HFFc6 (cell line): Measurements from ENCODE around the gene RBKS. TPM values are rescaled to one million over a fixed set of nuclear protein-coding genes. Genes with fewer than 3 reads are reported as not detected.

Source experiments
- DNase-seq: peaks from one replicate; pipeline ENCODE4 v3.0.0-alpha.2; 2018
- H3K27ac Mint-ChIP-seq: 2 replicates; pipeline ENCODE4 v1.8.0; 2020; ENCODE audit warnings: mild to moderate bottlenecking, mixed read lengths
- H3K27me3 Mint-ChIP-seq: 2 replicates; pipeline ENCODE4 v1.8.0; 2021; ENCODE audit warnings: mild to moderate bottlenecking, moderate library complexity, mixed read lengths; ENCODE audit not compliant: insufficient read depth
- H3K36me3 Mint-ChIP-seq: 2 replicates; pipeline ENCODE4 v1.8.0; 2021; ENCODE audit warnings: low read depth, mixed read lengths
- H3K4me1 Mint-ChIP-seq: 2 replicates; pipeline ENCODE4 v1.8.0; 2020; ENCODE audit warnings: low read depth, mixed read lengths
- H3K4me3 Mint-ChIP-seq: 2 replicates; pipeline ENCODE4 v1.8.0; 2020; ENCODE audit warnings: mild to moderate bottlenecking, moderate library complexity, mixed read lengths
- H3K9me3 Mint-ChIP-seq: 2 replicates; pipeline ENCODE4 v1.8.0; 2020; ENCODE audit warnings: mild to moderate bottlenecking, mixed read lengths
- total RNA-seq, 6 experiments: library from RNA; stranded (reverse); fragmentation: NEBNext Ultra II Directional; extraction: Animal tissue kit (Norgen Biotek cat#: 25700); gene quantifications; 2 replicates in 1 of 6; 3 replicates in 5 of 6; pipeline ENCODE4 v1.2.3, GENCODE V29; 2021
- TF ChIP-seq, protein P1 (sequence below): fragments of 200-600 bp; sonication (generic); IDR thresholded peaks from 2 replicates; pipeline ENCODE4 v1.5.0; 2021; ENCODE audit warnings: antibody characterized with exemption, mild to moderate bottlenecking

Gene RBKS
- total RNA-seq, 6 experiments from 2014 or later = 1.8 to 3.1 (median 2.7) TPM

DNA sequence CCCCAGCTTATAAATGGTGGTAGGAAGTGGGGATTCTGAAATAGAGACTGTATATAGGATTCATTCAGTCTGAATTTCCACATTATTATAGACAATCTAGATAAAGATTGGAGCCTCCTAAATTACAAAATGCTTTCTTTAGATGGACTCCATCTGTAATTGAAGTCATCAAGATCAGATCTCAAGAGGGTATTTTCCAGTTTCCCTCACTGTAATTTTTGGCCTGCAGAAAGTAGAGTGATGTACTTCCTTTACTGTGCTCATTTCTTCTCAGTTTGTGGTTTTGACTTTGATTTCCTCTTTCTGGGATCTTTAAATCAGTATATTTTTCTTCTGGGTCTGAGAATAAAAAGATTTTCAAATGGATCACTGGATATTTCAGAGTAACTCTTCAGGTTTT lies 7.5 kb upstream of the RBKS start:
- TF ChIP-seq, protein P1, sequence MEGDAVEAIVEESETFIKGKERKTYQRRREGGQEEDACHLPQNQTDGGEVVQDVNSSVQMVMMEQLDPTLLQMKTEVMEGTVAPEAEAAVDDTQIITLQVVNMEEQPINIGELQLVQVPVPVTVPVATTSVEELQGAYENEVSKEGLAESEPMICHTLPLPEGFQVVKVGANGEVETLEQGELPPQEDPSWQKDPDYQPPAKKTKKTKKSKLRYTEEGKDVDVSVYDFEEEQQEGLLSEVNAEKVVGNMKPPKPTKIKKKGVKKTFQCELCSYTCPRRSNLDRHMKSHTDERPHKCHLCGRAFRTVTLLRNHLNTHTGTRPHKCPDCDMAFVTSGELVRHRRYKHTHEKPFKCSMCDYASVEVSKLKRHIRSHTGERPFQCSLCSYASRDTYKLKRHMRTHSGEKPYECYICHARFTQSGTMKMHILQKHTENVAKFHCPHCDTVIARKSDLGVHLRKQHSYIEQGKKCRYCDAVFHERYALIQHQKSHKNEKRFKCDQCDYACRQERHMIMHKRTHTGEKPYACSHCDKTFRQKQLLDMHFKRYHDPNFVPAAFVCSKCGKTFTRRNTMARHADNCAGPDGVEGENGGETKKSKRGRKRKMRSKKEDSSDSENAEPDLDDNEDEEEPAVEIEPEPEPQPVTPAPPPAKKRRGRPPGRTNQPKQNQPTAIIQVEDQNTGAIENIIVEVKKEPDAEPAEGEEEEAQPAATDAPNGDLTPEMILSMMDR = no peak
- no peak overlapping the region for H3K4me3 Mint-ChIP-seq
- H3K9me3 Mint-ChIP-seq = no peaks in the 10 kb centered on the region
- H3K36me3 Mint-ChIP-seq = peaks cover 48% of the 10 kb centered on the region
- H3K4me1 Mint-ChIP-seq = peaks cover 40% of the 10 kb centered on the region
- no peaks in the 10 kb centered on the region for H3K27me3 Mint-ChIP-seq
- no peak for DNase-seq
- H3K27ac Mint-ChIP-seq = no peak overlapping the region

GRCh38 chr2:27893006-27893405 lies 2.8 kb upstream of the RBKS start:
- Mint-ChIP-seq H3K4me3 (no peak overlapping the region), H3K4me1 (peaks cover 50% of the 10 kb centered on the region), H3K27me3 (peaks cover 2% of the 10 kb centered on the region; the same call in 1 of the 2 replicates), H3K9me3 (no peaks in the 10 kb centered on the region), H3K36me3 (peaks cover 54% of the 10 kb centered on the region), H3K27ac (no peak overlapping the region)
- TF ChIP-seq, protein P1 = no peak
- no peak for DNase-seq

DNA sequence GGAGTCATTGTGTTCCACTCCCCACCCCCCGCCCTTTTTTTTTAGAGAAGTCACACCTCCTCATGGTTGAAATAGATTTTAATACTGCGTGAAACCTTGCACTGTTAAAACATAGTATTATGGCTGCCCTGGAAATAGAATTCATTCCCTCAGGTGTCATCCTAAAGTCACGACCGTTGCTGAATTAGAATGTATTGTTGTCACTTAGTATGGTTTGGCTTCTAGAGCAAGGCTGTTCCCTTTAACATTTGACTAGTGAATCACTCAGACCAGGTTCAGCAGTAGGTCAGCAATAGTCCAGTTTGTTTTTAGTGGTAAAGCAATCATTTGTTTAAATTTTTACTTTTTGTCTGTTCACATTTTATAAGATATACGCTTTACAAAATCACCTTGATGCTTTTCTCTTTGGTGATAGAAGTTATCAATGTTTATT lies 1.5 kb upstream of the RBKS start:
- H3K4me3 Mint-ChIP-seq = peak overlapping the region; percentile 97
- H3K27ac Mint-ChIP-seq = peak overlapping the region; percentile 98
- H3K9me3 Mint-ChIP-seq = no peaks in the 10 kb centered on the region
- H3K36me3 Mint-ChIP-seq = peaks cover 42% of the 10 kb centered on the region
- H3K27me3 Mint-ChIP-seq = peaks cover 2% of the 10 kb centered on the region; the same call in 1 of the 2 replicates
- H3K4me1 Mint-ChIP-seq = peaks cover 58% of the 10 kb centered on the region
- TF ChIP-seq, protein P1 = no peak
- DNase-seq = no peak

DNA sequence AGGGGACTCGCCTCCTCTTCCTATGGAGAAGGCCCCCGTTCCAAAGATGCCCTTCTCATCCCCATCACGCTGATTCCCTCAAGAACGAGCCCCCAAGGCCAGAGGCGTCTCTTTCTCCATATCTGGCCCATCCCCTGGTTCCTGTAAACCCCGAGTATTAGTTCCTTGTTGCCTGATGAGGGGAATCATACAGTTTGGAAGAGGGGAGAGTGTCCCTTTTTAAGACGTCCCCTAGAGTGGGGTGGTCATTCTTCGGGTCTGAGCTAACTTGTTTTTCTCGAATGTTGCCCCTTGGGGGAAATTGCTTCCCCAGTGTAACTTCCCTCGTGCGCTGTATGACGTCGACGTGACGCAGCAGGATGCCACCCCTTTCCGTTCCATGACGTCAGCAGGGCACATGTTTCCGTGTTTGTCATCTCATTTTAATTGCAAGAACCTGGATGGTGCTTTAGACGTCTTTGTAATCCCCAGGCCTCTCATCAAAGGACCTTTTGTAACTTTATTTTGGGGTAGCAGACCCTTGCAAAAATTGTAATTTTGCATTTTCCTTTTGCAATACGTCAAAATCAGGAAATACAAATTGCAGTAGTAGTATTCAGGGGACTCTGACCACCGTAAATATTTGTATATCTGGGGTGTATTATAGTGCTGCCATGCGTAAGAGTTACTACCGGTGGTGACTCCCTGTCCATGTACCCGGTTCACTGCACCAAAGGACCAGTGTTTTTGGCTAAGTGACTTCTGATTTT lies 911 bp upstream of the RBKS start:
- Mint-ChIP-seq H3K36me3 (peaks cover 36% of the 10 kb centered on the region), H3K27me3 (peaks cover 2% of the 10 kb centered on the region; the same call in 1 of the 2 replicates), H3K4me1 (peaks cover 62% of the 10 kb centered on the region), H3K4me3 (peak overlapping the region; percentile 97), H3K9me3 (no peaks in the 10 kb centered on the region), H3K27ac (peak overlapping the region; percentile 98)
- peak; percentile 51 for DNase-seq
- TF ChIP-seq, protein P1 = no peak

DNA sequence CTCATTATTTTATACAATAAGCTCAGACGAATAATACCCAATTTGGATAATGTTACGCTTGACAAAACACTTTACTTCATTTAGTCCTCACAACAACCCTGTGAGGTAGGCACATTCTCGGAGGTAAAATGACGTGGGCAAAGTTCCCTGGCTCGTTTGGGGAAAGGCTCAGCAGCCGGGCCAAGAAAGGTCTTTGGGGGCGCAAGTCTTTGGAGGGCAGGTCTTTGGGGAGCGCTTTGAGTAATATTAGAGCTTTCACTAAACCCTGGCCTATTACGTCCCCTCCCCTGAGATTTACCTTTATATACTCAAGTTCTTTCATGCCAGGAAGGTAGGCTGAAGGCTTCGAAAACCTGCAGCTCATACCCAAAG lies 427 bp downstream of the RBKS start:
- Mint-ChIP-seq H3K27me3 (peaks cover 2% of the 10 kb centered on the region; the same call in 1 of the 2 replicates), H3K4me1 (peaks cover 76% of the 10 kb centered on the region), H3K9me3 (no peaks in the 10 kb centered on the region), H3K4me3 (peak overlapping the region; percentile 97), H3K36me3 (peaks cover 23% of the 10 kb centered on the region), H3K27ac (peak overlapping the region; percentile 98)
- no peak for DNase-seq
- TF ChIP-seq, protein P1 = no peak
